Nephron (organoid): ENCODE data around the gene GPC5.

Source experiments
- H3K27ac Mint-ChIP-seq, 3 experiments: 2 replicates each; pipeline ENCODE4 v1.8.0; 2020; ENCODE audit warnings: mixed read lengths in 3 of 3, mild to moderate bottlenecking in 2 of 3, moderate library complexity in 1 of 3
- H3K27me3 Mint-ChIP-seq: 2 replicates; pipeline ENCODE4 v1.8.0; 2021; ENCODE audit warnings: low read depth, mild to moderate bottlenecking, moderate library complexity, mixed read lengths
- H3K36me3 Mint-ChIP-seq: 2 replicates; pipeline ENCODE4 v1.8.0; 2020; ENCODE audit warnings: low read depth, mixed read lengths
- H3K4me1 Mint-ChIP-seq: 2 replicates; pipeline ENCODE4 v1.8.0; 2020; ENCODE audit warnings: mixed read lengths
- H3K4me3 Mint-ChIP-seq, 3 experiments: 2 replicates each; pipeline ENCODE4 v1.8.0; 2020; ENCODE audit warnings: mild to moderate bottlenecking in 3 of 3, mixed read lengths in 3 of 3, moderate library complexity in 2 of 3
- H3K9me3 Mint-ChIP-seq: 2 replicates; pipeline ENCODE4 v1.8.0; 2020; ENCODE audit warnings: mixed read lengths
- TF ChIP-seq, protein P1 (sequence below), 3 experiments: fragments of 200-600 bp; sonication (generic); IDR thresholded peaks; one replicate each; pipeline ENCODE4 v1.5.0; 2021; ENCODE audit warnings: antibody characterized with exemption in 3 of 3; ENCODE audit not compliant: unreplicated experiment in 3 of 3

The GPC5 gene

GRCh38 chr13:91593456-91593855 lies 195.0 kb downstream of the GPC5 start:
- Mint-ChIP-seq H3K27me3 (no peaks in the 10 kb centered on the region), H3K27ac (no peak overlapping the region), H3K4me3 (no peak overlapping the region), H3K9me3 (no peaks in the 10 kb centered on the region), H3K4me1 (no peaks in the 10 kb centered on the region), H3K36me3 (no peaks in the 10 kb centered on the region)
- TF ChIP-seq, protein P1, sequence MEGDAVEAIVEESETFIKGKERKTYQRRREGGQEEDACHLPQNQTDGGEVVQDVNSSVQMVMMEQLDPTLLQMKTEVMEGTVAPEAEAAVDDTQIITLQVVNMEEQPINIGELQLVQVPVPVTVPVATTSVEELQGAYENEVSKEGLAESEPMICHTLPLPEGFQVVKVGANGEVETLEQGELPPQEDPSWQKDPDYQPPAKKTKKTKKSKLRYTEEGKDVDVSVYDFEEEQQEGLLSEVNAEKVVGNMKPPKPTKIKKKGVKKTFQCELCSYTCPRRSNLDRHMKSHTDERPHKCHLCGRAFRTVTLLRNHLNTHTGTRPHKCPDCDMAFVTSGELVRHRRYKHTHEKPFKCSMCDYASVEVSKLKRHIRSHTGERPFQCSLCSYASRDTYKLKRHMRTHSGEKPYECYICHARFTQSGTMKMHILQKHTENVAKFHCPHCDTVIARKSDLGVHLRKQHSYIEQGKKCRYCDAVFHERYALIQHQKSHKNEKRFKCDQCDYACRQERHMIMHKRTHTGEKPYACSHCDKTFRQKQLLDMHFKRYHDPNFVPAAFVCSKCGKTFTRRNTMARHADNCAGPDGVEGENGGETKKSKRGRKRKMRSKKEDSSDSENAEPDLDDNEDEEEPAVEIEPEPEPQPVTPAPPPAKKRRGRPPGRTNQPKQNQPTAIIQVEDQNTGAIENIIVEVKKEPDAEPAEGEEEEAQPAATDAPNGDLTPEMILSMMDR (IDR thresholded peaks at IDR 0.05; ENCODE audit: unreplicated experiment in 3 of 3): no peak

GRCh38 chr13:91594061-91594460 lies 195.6 kb downstream of the GPC5 start:
- Mint-ChIP-seq H3K36me3 (no peaks in the 10 kb centered on the region), H3K4me1 (no peaks in the 10 kb centered on the region), H3K27me3 (no peaks in the 10 kb centered on the region), H3K27ac (no peak overlapping the region), H3K9me3 (no peaks in the 10 kb centered on the region), H3K4me3 (no peak overlapping the region)
- TF ChIP-seq, protein P1 (IDR thresholded peaks at IDR 0.05; ENCODE audit: unreplicated experiment in 3 of 3): no peak

GRCh38 chr13:91595677-91596076 lies 197.3 kb downstream of the GPC5 start:
- Mint-ChIP-seq H3K27ac (peak overlapping the region in 1 of 3 experiments; percentile 7), H3K4me1 (no peaks in the 10 kb centered on the region), H3K9me3 (no peaks in the 10 kb centered on the region), H3K4me3 (no peak overlapping the region), H3K27me3 (no peaks in the 10 kb centered on the region), H3K36me3 (no peaks in the 10 kb centered on the region)
- TF ChIP-seq, protein P1 (IDR thresholded peaks at IDR 0.05; ENCODE audit: unreplicated experiment in 3 of 3): no peak

DNA sequence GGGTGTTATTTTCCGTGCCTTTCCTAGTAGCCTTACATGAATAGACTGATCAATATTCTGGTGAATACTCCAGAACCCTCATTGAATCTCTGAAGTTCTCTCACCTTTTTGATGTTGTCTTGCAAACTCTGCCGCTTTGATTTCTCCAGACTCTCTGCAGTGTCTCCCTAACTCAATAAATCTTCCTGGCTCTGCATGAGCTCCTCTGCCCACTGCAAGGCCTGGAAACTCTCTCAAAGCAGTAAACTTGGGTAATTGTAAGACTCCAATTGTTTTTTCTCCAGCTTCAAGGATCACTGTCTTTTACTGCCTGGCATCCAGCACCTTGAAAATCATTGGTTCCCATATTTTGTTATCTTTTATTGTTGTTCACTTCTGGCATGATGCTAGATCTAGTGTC lies 198.4 kb downstream of the GPC5 start:
- H3K27me3 Mint-ChIP-seq: no peaks in the 10 kb centered on the region
- H3K4me1 Mint-ChIP-seq: no peaks in the 10 kb centered on the region

DNA sequence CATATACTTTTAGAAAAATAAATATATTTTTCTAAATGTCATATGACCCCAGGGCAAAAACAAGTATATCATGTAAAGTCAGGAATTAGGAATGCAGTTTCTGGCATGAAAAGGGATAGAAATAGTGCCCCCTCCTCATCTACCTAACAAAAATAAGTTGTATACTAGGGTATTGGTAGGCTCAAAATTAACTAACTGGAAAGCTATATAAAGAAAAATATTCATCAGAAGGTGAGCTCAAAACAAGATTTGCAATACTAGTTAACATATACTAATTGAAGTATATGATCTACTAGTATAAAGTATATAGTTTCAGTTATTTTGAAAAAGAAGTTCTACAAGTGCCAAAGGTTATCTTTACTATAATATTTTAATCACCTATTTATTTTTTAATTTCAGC lies 200.2 kb downstream of the GPC5 start:
- TF ChIP-seq, protein P1 (IDR thresholded peaks at IDR 0.05; ENCODE audit: unreplicated experiment in 3 of 3): no peak
- no peaks in the 10 kb centered on the region for H3K36me3 Mint-ChIP-seq
- H3K9me3 Mint-ChIP-seq: no peaks in the 10 kb centered on the region
- no peaks in the 10 kb centered on the region for H3K27me3 Mint-ChIP-seq
- H3K4me3 Mint-ChIP-seq: no peak overlapping the region
- H3K4me1 Mint-ChIP-seq: no peaks in the 10 kb centered on the region
- no peak overlapping the region for H3K27ac Mint-ChIP-seq

More for the DNA sequence above, 198.4 kb downstream of the GPC5 start:
- no peaks in the 10 kb centered on the region for H3K36me3 Mint-ChIP-seq
- no peaks in the 10 kb centered on the region for H3K9me3 Mint-ChIP-seq
- TF ChIP-seq, protein P1 (IDR thresholded peaks at IDR 0.05; ENCODE audit: unreplicated experiment in 3 of 3): no peak
- no peak overlapping the region for H3K4me3 Mint-ChIP-seq
- no peak overlapping the region for H3K27ac Mint-ChIP-seq

DNA sequence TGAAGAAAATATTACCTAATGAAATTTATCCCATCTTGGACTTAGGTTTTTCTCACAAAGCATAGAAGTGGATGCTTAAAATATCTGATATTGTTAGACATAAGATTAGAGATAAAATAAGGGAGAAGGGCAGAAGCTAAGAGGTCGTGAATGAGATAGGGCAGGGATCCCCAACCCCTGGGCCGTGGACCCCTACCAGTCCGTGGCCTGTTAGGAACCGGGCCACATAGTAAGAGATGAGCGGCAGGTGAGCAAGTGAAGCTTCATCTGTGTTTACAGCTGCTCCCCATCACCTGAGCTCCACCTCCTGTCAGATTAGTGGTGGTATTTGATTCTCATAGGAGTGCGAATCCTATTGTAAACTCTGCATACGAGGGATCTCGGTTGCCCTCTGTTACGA lies 202.9 kb downstream of the GPC5 start:
- Mint-ChIP-seq H3K27ac (no peak overlapping the region), H3K27me3 (no peaks in the 10 kb centered on the region), H3K4me3 (no peak overlapping the region), H3K9me3 (no peaks in the 10 kb centered on the region), H3K4me1 (no peaks in the 10 kb centered on the region), H3K36me3 (no peaks in the 10 kb centered on the region)
- TF ChIP-seq, protein P1 (IDR thresholded peaks at IDR 0.05; ENCODE audit: unreplicated experiment in 3 of 3): no peak
